NB4 (cell line): ENCODE data around the gene RASGRP2.

Experiments
- TF ChIP-seq, protein P1 (sequence below): IDR thresholded peaks from 2 replicates; pipeline ENCODE4 v1.6.1; 2011; ENCODE audit warnings: low read depth, low read length
- TF ChIP-seq, protein P2 (sequence below): IDR thresholded peaks from one replicate; pipeline ENCODE4 v1.5.1; 2012; ENCODE audit warnings: low read depth, low read length

GRCh38 chr11:64719406-64719805 is 24.5 kb downstream of the RASGRP2 start:
- TF ChIP-seq, protein P1, sequence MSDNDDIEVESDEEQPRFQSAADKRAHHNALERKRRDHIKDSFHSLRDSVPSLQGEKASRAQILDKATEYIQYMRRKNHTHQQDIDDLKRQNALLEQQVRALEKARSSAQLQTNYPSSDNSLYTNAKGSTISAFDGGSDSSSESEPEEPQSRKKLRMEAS, result no peak
- TF ChIP-seq, protein P2, sequence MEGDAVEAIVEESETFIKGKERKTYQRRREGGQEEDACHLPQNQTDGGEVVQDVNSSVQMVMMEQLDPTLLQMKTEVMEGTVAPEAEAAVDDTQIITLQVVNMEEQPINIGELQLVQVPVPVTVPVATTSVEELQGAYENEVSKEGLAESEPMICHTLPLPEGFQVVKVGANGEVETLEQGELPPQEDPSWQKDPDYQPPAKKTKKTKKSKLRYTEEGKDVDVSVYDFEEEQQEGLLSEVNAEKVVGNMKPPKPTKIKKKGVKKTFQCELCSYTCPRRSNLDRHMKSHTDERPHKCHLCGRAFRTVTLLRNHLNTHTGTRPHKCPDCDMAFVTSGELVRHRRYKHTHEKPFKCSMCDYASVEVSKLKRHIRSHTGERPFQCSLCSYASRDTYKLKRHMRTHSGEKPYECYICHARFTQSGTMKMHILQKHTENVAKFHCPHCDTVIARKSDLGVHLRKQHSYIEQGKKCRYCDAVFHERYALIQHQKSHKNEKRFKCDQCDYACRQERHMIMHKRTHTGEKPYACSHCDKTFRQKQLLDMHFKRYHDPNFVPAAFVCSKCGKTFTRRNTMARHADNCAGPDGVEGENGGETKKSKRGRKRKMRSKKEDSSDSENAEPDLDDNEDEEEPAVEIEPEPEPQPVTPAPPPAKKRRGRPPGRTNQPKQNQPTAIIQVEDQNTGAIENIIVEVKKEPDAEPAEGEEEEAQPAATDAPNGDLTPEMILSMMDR, result no peak
